GM08714 (cell line): Measurements from ENCODE around the gene TTC33.

Source experiments
- H3K4me3 ChIP-seq: fragments of 200-500 bp; sonication (Bioruptor generic); 2 replicates; pipeline ENCODE4 v1.5.1; 2014; ENCODE audit warnings: mild to moderate bottlenecking, low read length, inconsistent platforms
- ZNF274 ChIP-seq: IDR thresholded peaks from 2 replicates; pipeline ENCODE4 v1.6.1; 2012; ENCODE audit warnings: mild to moderate bottlenecking, low read depth, low read length

TTC33 gene

GRCh38 chr5:40477856-40478546 lies 277.8 kb downstream of the TTC33 start:
- TF ChIP-seq ZNF274 = no peak
- no peak overlapping the region for H3K4me3 ChIP-seq

- H3K4me3 ChIP-seq = no peak overlapping the region
- TF ChIP-seq ZNF274 = no peak
Observed at GRCh38 chr5:40475561-40475960, 280.2 kb downstream of the TTC33 start.

- TF ChIP-seq ZNF274 = no peak
- H3K4me3 ChIP-seq = no peak overlapping the region
Observed at GRCh38 chr5:40474250-40474649, 281.5 kb downstream of the TTC33 start.

GRCh38 chr5:40465416-40465815 lies 290.3 kb downstream of the TTC33 start:
- TF ChIP-seq ZNF274 = no peak
- H3K4me3 ChIP-seq = no peak overlapping the region

GRCh38 chr5:40464511-40464910 lies 291.2 kb downstream of the TTC33 start:
- H3K4me3 ChIP-seq = no peak overlapping the region
- TF ChIP-seq ZNF274 = no peak
